AG04450 (cell line): Measurements from ENCODE around the gene IL3. TPM values are rescaled to one million over a fixed set of nuclear protein-coding genes. Genes with fewer than 3 reads are reported as not detected.

Experiments
- CTCF ChIA-PET: fragments of 300-600, 350-600 bp; formaldehyde crosslinking; extraction: SDS; loops from one replicate; lab custom pipeline; 2022; ENCODE audit warnings: antibody characterized with exemption, inconsistent platforms; lab: Charles Lee
- POLR2A ChIA-PET: fragments of 350-600 bp; formaldehyde crosslinking; extraction: SDS; loops from one replicate; lab custom pipeline; 2021; ENCODE audit warnings: antibody characterized with exemption, inconsistent platforms; lab: Yijun Ruan, JAX
- DNase-seq: peaks from one replicate; pipeline ENCODE4 v3.0.0-alpha.2; 2011; ENCODE audit warnings: low read depth, low spot score
- H3K27ac ChIP-seq: one replicate; pipeline ENCODE4 v1.5.1; 2012; ENCODE audit warnings: low read depth, low read length, control low read depth
- H3K27me3 ChIP-seq: one replicate; pipeline ENCODE4 v1.6.0; 2012; ENCODE audit warnings: low read length; ENCODE audit not compliant: control insufficient read depth, insufficient read depth
- H3K4me3 ChIP-seq: 2 replicates; pipeline ENCODE4 v1.5.1; 2011; ENCODE audit warnings: mild to moderate bottlenecking, low read depth, low read length, control low read depth
- H3K9me3 ChIP-seq: 2 replicates; pipeline ENCODE4 v1.5.1; 2012; ENCODE audit warnings: low read length; ENCODE audit not compliant: control insufficient read depth, insufficient read depth
- polyA plus RNA-seq: library from polyadenylated mRNA; depleted of rRNA; stranded (reverse); fragments of >200 nt; gene quantifications from 2 replicates; pipeline ENCODE4 v1.2.3, GENCODE V29; 2011
- TF ChIP-seq, protein P1 (sequence below): IDR thresholded peaks from 2 replicates; pipeline ENCODE4 v1.5.1; 2011; ENCODE audit warnings: low read depth, low read length, control low read depth, inconsistent platforms

Gene IL3
- polyA plus RNA-seq, 1 experiment: not detected

DNA sequence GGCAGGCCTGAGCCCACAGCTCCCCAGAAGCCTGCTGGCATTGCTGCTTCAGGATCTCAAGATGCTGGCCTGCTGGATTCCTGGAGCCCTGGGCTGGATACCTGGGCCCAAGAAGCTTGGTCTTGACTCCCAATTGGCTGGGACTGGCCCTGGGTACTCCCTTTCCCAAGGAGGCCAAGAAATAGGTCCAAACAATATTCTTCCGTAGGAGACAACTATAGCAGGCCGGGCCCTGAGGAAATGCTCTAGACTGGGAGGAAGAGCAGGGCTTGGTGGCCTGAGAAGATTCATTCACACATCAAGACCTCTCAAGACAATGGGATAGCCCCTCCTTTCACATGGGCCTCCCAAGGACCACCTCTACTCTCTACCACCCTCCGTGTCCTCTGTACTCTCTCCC, 21.0 kb downstream of the IL3 start:
- no peaks in the 10 kb centered on the region for H3K27me3 ChIP-seq
- ChIA-PET CTCF (interaction anchor here (1.5 to 1.6 kb wide), 2 partner anchors 16 to 18 kb away, joined by 4 to 7 read pairs; no protein-coding TSS in a partner anchor), POLR2A (no interaction called here)
- DNase-seq: no peak
- no peaks in the 10 kb centered on the region for H3K9me3 ChIP-seq
- no peak overlapping the region for H3K27ac ChIP-seq
- TF ChIP-seq, protein P1, sequence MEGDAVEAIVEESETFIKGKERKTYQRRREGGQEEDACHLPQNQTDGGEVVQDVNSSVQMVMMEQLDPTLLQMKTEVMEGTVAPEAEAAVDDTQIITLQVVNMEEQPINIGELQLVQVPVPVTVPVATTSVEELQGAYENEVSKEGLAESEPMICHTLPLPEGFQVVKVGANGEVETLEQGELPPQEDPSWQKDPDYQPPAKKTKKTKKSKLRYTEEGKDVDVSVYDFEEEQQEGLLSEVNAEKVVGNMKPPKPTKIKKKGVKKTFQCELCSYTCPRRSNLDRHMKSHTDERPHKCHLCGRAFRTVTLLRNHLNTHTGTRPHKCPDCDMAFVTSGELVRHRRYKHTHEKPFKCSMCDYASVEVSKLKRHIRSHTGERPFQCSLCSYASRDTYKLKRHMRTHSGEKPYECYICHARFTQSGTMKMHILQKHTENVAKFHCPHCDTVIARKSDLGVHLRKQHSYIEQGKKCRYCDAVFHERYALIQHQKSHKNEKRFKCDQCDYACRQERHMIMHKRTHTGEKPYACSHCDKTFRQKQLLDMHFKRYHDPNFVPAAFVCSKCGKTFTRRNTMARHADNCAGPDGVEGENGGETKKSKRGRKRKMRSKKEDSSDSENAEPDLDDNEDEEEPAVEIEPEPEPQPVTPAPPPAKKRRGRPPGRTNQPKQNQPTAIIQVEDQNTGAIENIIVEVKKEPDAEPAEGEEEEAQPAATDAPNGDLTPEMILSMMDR: no peak
- H3K4me3 ChIP-seq: no peak overlapping the region

DNA sequence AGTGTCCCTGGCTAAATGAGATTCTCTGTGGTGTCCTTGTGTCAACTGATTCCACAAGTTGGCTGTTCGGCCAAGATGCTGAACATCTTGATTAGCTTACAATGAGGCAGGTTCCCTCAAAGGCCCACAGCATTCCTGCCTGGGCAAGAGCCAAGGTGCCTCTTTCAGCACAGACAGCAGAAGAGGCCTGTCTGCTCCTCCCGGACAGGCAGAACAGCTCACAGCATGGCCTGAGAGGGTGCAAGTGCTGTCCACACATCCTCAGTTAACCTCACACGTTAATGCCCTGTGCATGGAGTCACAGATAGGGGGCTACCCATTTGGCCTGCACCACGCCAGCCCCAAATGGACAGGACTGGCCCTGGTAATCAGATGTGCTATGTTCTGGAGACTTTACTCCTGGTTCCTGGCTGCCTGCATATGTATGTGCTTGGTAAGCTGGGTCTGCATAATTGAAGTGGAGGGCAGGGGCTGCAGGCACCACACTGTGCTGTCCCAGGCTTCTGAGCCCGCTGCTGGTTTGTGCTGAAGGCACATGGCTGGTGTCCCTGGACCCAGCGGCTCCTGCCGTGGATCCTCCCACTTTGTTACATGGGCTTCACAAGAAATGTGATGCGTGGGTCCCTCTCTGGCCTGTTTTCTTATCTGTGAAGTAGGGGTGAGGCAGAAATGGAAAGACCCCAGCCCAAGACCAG, 22.0 kb downstream of the IL3 start:
- H3K27ac ChIP-seq: no peak overlapping the region
- no peaks in the 10 kb centered on the region for H3K27me3 ChIP-seq
- CTCF ChIA-PET: interaction anchor here (1.5 to 1.6 kb wide), 2 partner anchors 17 to 19 kb away, joined by 4 to 7 read pairs; no protein-coding TSS in a partner anchor
- no peaks in the 10 kb centered on the region for H3K9me3 ChIP-seq
- no peak overlapping the region for H3K4me3 ChIP-seq
- POLR2A ChIA-PET: no interaction called here
- TF ChIP-seq, protein P1: no peak
- no peak for DNase-seq

DNA sequence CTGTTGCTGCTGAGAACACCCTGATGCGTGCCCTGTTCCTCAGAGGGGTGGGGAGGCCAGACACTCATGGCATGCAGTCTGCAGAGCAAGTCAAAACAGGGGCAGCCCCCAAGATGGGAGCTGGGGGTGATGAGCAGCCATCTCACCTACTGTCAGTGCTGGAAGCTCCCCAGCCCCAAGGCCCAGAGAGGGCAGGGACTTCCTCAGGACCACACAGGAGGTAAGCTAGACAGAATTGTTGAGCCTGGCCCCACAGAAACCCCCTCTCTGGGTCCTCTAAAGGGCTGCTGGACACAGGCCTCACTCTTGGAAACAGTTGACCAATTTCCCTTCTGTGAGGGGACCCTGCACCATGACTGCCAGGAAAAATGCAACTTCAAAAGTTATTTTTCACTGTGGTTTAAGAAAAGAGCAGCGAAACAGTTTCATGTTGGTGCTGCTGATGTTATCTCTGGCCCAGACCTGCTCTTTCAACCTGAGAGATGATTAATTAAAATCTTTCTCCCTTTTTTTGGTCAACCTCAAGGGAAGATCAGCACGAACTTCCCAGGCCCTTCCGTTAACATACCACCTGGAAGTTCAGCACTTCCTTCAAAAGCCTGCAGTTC, 22.7 kb downstream of the IL3 start:
- ChIA-PET CTCF (no interaction called here), POLR2A (no interaction called here)
- H3K9me3 ChIP-seq: no peaks in the 10 kb centered on the region
- TF ChIP-seq, protein P1: no peak
- H3K27me3 ChIP-seq: no peaks in the 10 kb centered on the region
- no peak overlapping the region for H3K27ac ChIP-seq
- no peak overlapping the region for H3K4me3 ChIP-seq
- DNase-seq: no peak

DNA sequence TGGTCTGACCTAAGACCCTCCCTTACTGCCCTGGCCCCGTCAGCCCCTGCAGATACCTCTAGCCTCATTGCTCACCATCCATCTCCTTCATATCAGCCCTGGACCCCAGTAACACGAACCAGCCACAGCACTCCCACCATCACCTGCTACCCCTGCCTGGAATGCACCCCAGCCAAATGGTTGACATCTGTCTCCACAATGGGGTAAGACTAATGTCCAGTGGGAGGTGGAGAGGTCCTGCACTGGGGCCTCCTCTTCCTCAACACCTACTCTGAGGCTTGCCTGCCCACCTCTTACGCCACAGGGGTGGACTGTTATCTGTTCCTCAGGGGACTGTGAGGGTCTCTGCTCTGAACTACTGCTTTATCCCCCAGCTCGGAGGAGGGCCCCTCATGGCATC, 25.2 kb downstream of the IL3 start:
- ChIA-PET CTCF (interaction anchor here (1.1 to 4.7 kb wide), 4 partner anchors 22 to 105 kb away, joined by 3 to 31 read pairs (median 4); no protein-coding TSS in a partner anchor), POLR2A (interaction anchor here (1.4 kb wide), 1 partner anchor 9 kb away, joined by 5 read pairs; no protein-coding TSS in a partner anchor)
- no peak for DNase-seq
- Histone ChIP-seq H3K27me3 (no peaks in the 10 kb centered on the region), H3K27ac (no peak overlapping the region), H3K4me3 (no peak overlapping the region), H3K9me3 (no peaks in the 10 kb centered on the region)
- TF ChIP-seq, protein P1: no peak
